HepG2 (cell line): Measurements from ENCODE around the gene RNASE9. TPM values are rescaled to one million over a fixed set of nuclear protein-coding genes. Genes with fewer than 3 reads are reported as not detected.

Source experiments
- BRCA1 ChIP-seq: sonication (generic); formaldehyde crosslinking; IDR thresholded peaks from 2 replicates; pipeline ENCODE4 v1.4.0; 2020; ENCODE audit warnings: missing genetic modification reagents
- CREB1 ChIP-seq, 2 experiments: fragments of 450-650 bp in 1 of 2; IDR thresholded peaks; 2 replicates each; pipeline ENCODE4 v1.6.1; 2016 to 2017; ENCODE audit warnings: control low read depth in 1 of 2, mild to moderate bottlenecking in 1 of 2, missing compliant biosample characterization in 1 of 2, missing genetic modification characterization in 1 of 2
- DNMT3B ChIP-seq: conservative IDR thresholded peaks from 2 replicates; pipeline ENCODE4 v1.6.1; 2016; ENCODE audit warnings: missing biosample characterization, control low read depth
- GABPB1 ChIP-seq: IDR thresholded peaks from 2 replicates; pipeline ENCODE4 v1.6.1; 2016; ENCODE audit warnings: mild to moderate bottlenecking, missing genetic modification reagents, moderate library complexity, missing compliant biosample characterization
- HNF4G ChIP-seq, 2 experiments: sonication (generic) in 1 of 2; formaldehyde crosslinking in 1 of 2; IDR thresholded peaks; 2 replicates each; pipeline versions ENCODE4 v1.4.0 to v1.6.1; 2011 to 2020; ENCODE audit warnings: borderline replicate concordance in 2 of 2, low read depth in 2 of 2, mild to moderate bottlenecking in 2 of 2, low read length in 1 of 2, missing genetic modification reagents in 1 of 2, moderate library complexity in 1 of 2
- MIXL1 ChIP-seq: IDR thresholded peaks from 2 replicates; pipeline ENCODE4 v1.6.1; 2016
- NFYC ChIP-seq: IDR thresholded peaks from 2 replicates; pipeline ENCODE4 v1.6.1; 2016; ENCODE audit warnings: missing genetic modification reagents, missing compliant biosample characterization
- SMAD1 ChIP-seq: sonication (generic); formaldehyde crosslinking; IDR thresholded peaks from 2 replicates; pipeline ENCODE4 v1.4.0; 2020; ENCODE audit warnings: missing genetic modification reagents, low read depth, mild to moderate bottlenecking, borderline replicate concordance
- TFE3 ChIP-seq: IDR thresholded peaks from 2 replicates; pipeline ENCODE4 v1.6.1; 2016
- ZHX2 ChIP-seq, 2 experiments: sonication (generic) in 1 of 2; formaldehyde crosslinking in 1 of 2; IDR thresholded peaks; 2 replicates each; pipeline versions ENCODE4 v1.6.1 to v1.9.0; 2014 to 2022; ENCODE audit warnings: antibody characterized with exemption in 1 of 2, borderline replicate concordance in 1 of 2, inconsistent platforms in 1 of 2, low read depth in 1 of 2, missing genetic modification reagents in 1 of 2
- ZNF136 ChIP-seq: sonication (generic); formaldehyde crosslinking; IDR thresholded peaks from 2 replicates; pipeline ENCODE4 v1.8.1; 2022; ENCODE audit warnings: low read depth, mild to moderate bottlenecking, moderate library complexity, missing genetic modification reagents
- ZNF510 ChIP-seq: sonication (generic); formaldehyde crosslinking; IDR thresholded peaks from 2 replicates; pipeline ENCODE4 v1.4.0; 2020; ENCODE audit warnings: low read depth, mild to moderate bottlenecking, missing genetic modification reagents
- ZNF619 ChIP-seq: sonication (generic); formaldehyde crosslinking; IDR thresholded peaks from 2 replicates; pipeline ENCODE4 v1.4.0; 2020; ENCODE audit warnings: mild to moderate bottlenecking, missing genetic modification reagents
- polyA plus RNA-seq, 8 experiments: library from polyadenylated mRNA; depleted of rRNA in 3 of 8; stranded (reverse) in 7 of 8; unstranded in 1 of 8; fragments of >200 nt; fragmentation: Illumina TruSeq in 4 of 8; extraction: Trizol in 4 of 8; gene quantifications; 2 replicates each; pipeline versions ENCODE4 v1.2.1 to v1.2.3, GENCODE V29; 2011 to 2016; ENCODE audit warnings: low read depth in 4 of 8, missing spikeins in 1 of 8, mixed read lengths in 1 of 8; ENCODE audit not compliant: insufficient read depth in 1 of 8
- total RNA-seq, 5 experiments: library from RNA; depleted of rRNA; stranded (reverse); fragments of >200 nt; fragmentation: Illumina TruSeq; extraction: Trizol; gene quantifications; 2 replicates each; pipeline ENCODE4 v1.2.3, GENCODE V29; 2016; ENCODE audit warnings: low read depth in 1 of 5
- TF ChIP-seq, protein P1 (sequence below): sonication (generic); formaldehyde crosslinking; IDR thresholded peaks from 2 replicates; pipeline ENCODE4 v1.4.0; 2020; ENCODE audit warnings: mild to moderate bottlenecking, missing genetic modification reagents
- TF ChIP-seq, protein P2 (sequence below): sonication (generic); formaldehyde crosslinking; IDR thresholded peaks from 2 replicates; pipeline ENCODE4 v1.4.0; 2020; ENCODE audit warnings: mild to moderate bottlenecking, missing genetic modification reagents

RNASE9 gene
- total and polyA plus RNA-seq, 2 of the 13 experiments (the other 11 are each of a cell fraction or from before 2014, with no cell fraction given) = not detected

DNA sequence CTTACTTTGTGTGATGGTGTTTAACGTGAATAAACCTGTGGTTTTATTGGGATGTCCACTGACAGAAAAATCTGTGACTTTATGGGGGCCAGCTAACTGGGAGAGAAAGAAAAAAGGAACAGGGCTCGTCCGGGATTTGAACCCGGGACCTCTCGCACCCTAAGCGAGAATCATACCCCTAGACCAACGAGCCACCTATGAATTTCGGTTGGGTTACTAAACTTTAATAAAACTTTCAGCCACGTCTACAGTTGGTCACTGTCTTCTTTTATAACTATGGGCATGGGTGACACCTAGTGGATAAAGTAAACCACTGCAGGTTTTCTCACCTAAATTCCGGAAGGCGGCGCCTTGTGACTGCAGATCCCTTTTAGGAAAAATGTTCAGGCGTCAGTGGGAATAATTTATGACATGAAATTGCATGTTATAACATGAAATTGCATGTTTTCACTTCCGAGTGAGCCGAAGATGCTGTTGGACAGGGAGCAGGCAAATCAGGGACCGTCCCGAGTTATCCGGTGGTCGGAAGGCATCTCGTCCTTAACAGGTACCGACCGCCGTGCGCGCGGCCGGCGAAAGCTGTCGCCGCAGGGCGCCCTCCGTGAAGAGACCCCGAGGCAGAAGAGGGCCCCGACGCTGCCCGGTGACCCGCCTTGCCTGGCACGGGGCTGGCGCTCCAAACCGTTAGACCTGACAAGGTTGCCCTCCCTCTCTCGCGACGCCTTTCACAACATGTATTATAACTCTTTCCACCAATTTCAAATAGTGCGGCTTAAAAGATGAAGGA, 48.6 kb upstream of the RNASE9 start (continued):
- TF ChIP-seq DNMT3B (peak; percentile 84), HNF4G (IDR thresholded peaks at IDR 0.05; ENCODE audit: borderline replicate concordance, low read depth, low read length) (no peak), HNF4G (CRISPR knock-in tag; IDR thresholded peaks at IDR 0.05; ENCODE audit: borderline replicate concordance, low read depth) (no peak), ZHX2 (IDR thresholded peaks at IDR 0.05; ENCODE audit: low read depth) (no peak), ZHX2 (CRISPR knock-in tag; IDR thresholded peaks at IDR 0.05; ENCODE audit: borderline replicate concordance) (0 out of 2 replicates have a peak, but pooled peaks have one; percentile 8), ZNF619 (0 out of 2 replicates have a peak, but pooled peaks have one; percentile 13), BRCA1 (peak; percentile 50; the same call in 1 of the 2 replicates), GABPB1 (CRISPR knock-in tag) (peak; percentile 59; the same call in 1 of the 2 replicates), ZNF510 (CRISPR knock-in tag) (0 out of 2 replicates have a peak, but pooled peaks have one; percentile 4), SMAD1 (CRISPR knock-in tag) (0 out of 2 replicates have a peak, but pooled peaks have one; percentile 6), NFYC (CRISPR knock-in tag) (peak; percentile 24; the same call in 1 of the 2 replicates), MIXL1 (CRISPR knock-in tag) (peak; percentile 18; the same call in 1 of the 2 replicates), TFE3 (CRISPR knock-in tag) (0 out of 2 replicates have a peak, but pooled peaks have one; percentile 32), ZNF136 (CRISPR knock-in tag) (peak; percentile 7; the same call in 1 of the 2 replicates), CREB1 (IDR thresholded peaks at IDR 0.05) (peak; percentile 54; the same call in 1 of the 2 replicates), CREB1 (CRISPR knock-in tag; IDR thresholded peaks at IDR 0.05) (no peak; the same call in 1 of the 2 replicates)
- TF ChIP-seq, protein P1, sequence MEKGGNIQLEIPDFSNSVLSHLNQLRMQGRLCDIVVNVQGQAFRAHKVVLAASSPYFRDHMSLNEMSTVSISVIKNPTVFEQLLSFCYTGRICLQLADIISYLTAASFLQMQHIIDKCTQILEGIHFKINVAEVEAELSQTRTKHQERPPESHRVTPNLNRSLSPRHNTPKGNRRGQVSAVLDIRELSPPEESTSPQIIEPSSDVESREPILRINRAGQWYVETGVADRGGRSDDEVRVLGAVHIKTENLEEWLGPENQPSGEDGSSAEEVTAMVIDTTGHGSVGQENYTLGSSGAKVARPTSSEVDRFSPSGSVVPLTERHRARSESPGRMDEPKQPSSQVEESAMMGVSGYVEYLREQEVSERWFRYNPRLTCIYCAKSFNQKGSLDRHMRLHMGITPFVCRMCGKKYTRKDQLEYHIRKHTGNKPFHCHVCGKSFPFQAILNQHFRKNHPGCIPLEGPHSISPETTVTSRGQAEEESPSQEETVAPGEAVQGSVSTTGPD (CRISPR knock-in tag) = no peak; the same call in 1 of the 2 replicates
- TF ChIP-seq, protein P2, sequence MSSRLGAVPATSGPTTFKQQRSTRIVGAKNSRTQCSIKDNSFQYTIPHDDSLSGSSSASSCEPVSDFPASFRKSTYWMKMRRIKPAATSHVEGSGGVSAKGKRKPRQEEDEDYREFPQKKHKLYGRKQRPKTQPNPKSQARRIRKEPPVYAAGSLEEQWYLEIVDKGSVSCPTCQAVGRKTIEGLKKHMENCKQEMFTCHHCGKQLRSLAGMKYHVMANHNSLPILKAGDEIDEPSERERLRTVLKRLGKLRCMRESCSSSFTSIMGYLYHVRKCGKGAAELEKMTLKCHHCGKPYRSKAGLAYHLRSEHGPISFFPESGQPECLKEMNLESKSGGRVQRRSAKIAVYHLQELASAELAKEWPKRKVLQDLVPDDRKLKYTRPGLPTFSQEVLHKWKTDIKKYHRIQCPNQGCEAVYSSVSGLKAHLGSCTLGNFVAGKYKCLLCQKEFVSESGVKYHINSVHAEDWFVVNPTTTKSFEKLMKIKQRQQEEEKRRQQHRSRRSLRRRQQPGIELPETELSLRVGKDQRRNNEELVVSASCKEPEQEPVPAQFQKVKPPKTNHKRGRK (CRISPR knock-in tag) = 0 out of 2 replicates have a peak, but pooled peaks have one; percentile 26
